Subcutaneous abdominal adipose tissue (tissue), 5 donors: ENCODE results near the gene IRF9.

Source experiments
- H3K27ac ChIP-seq: one replicate; pipeline ENCODE4 v1.7.0; 2013; ENCODE audit warnings: low read depth, mild to moderate bottlenecking, inconsistent platforms, low read length, moderate library complexity
- H3K27me3 ChIP-seq, 5 donors: one replicate each; pipeline ENCODE4 v1.7.0; 2013; ENCODE audit warnings: low read length in 5 of 5, inconsistent platforms in 1 of 5; ENCODE audit not compliant: control insufficient read depth in 5 of 5, insufficient read depth in 4 of 5
- H3K36me3 ChIP-seq, 5 donors: one replicate each; pipeline ENCODE4 v1.7.0; 2013; ENCODE audit warnings: low read length in 5 of 5; ENCODE audit not compliant: control insufficient read depth in 5 of 5, insufficient read depth in 5 of 5
- H3K4me1 ChIP-seq, 5 donors: one replicate each; pipeline ENCODE4 v1.7.0; 2013; ENCODE audit warnings: low read length in 5 of 5, mild to moderate bottlenecking in 3 of 5, moderate library complexity in 1 of 5; ENCODE audit not compliant: control insufficient read depth in 5 of 5, insufficient read depth in 5 of 5
- H3K4me3 ChIP-seq, 5 donors: one replicate each; pipeline ENCODE4 v1.7.0; 2013; ENCODE audit warnings: low read length in 5 of 5, low read depth in 1 of 5
- H3K9ac ChIP-seq, 5 donors: one replicate each; pipeline ENCODE4 v1.7.0; 2013; ENCODE audit warnings: low read length in 5 of 5, mild to moderate bottlenecking in 4 of 5, moderate library complexity in 3 of 5
- H3K9me3 ChIP-seq, 5 donors: one replicate each; pipeline ENCODE4 v1.7.0; 2013; ENCODE audit warnings: low read length in 5 of 5; ENCODE audit not compliant: control insufficient read depth in 5 of 5
- donor health status: healthy.
- donor health status: healthy.
- donor health status: healthy.
- donor health status: healthy.
- donor health status: healthy.

IRF9 gene

GRCh38 chr14:24131549-24131966 lies 29.5 kb upstream of the IRF9 start:
- Histone ChIP-seq H3K4me1 (peaks cover 1 to 31% (median 17%) of the 10 kb centered on the region in 5 donors), H3K9ac (no peak overlapping the region), H3K9me3 (no peaks in the 10 kb centered on the region), H3K36me3 (no peaks in the 10 kb centered on the region), H3K27me3 (no peaks in the 10 kb centered on the region), H3K4me3 (no peak overlapping the region), H3K27ac (no peak overlapping the region)

GRCh38 chr14:24132061-24132685 lies 28.9 kb upstream of the IRF9 start:
- H3K27me3 ChIP-seq: no peaks in the 10 kb centered on the region
- H3K4me1 ChIP-seq: peaks cover 1 to 38% (median 23%) of the 10 kb centered on the region in 5 donors
- no peaks in the 10 kb centered on the region for H3K9me3 ChIP-seq
- peaks cover 0 to under 1% (median 0%) of the 10 kb centered on the region in 5 donors for H3K36me3 ChIP-seq
- peak overlapping the region in 1 of 5 donors; percentile 28 for H3K9ac ChIP-seq
- H3K4me3 ChIP-seq: no peak overlapping the region
- no peak overlapping the region for H3K27ac ChIP-seq

GRCh38 chr14:24132976-24133375 lies 28.1 kb upstream of the IRF9 start:
- peaks cover 0 to 8% (median 6%) of the 10 kb centered on the region in 5 donors for H3K36me3 ChIP-seq
- H3K27me3 ChIP-seq: no peaks in the 10 kb centered on the region
- H3K9ac ChIP-seq: no peak overlapping the region
- H3K4me3 ChIP-seq: no peak overlapping the region
- no peak overlapping the region for H3K27ac ChIP-seq
- no peaks in the 10 kb centered on the region for H3K9me3 ChIP-seq
- peaks cover 1 to 44% (median 24%) of the 10 kb centered on the region in 5 donors for H3K4me1 ChIP-seq

- Histone ChIP-seq H3K36me3 (peaks cover 0 to 16% (median 13%) of the 10 kb centered on the region in 5 donors), H3K4me1 (peaks cover 1 to 46% (median 24%) of the 10 kb centered on the region in 5 donors), H3K9me3 (no peaks in the 10 kb centered on the region), H3K9ac (no peak overlapping the region), H3K27me3 (no peaks in the 10 kb centered on the region), H3K4me3 (no peak overlapping the region), H3K27ac (no peak overlapping the region)
These were observed 27.3 kb upstream of the IRF9 start for GRCh38 chr14:24133735-24134134.

- Histone ChIP-seq H3K4me3 (peak overlapping the region; percentile 51 to 91 (median 83)), H3K4me1 (peaks cover 1 to 57% (median 29%) of the 10 kb centered on the region in 5 donors), H3K27ac (peak overlapping the region; percentile 62), H3K9me3 (no peaks in the 10 kb centered on the region), H3K9ac (peak overlapping the region in 3 of 5 donors; percentile 43 to 86 (median 73)), H3K36me3 (peaks cover 0 to 24% (median 20%) of the 10 kb centered on the region in 5 donors), H3K27me3 (no peaks in the 10 kb centered on the region)
These were observed 25.6 kb upstream of the IRF9 start for GRCh38 chr14:24135584-24135833.

GRCh38 chr14:24135834-24136683 lies 25.0 kb upstream of the IRF9 start, which contains the start of gene PSME1:
Gene PSME1 (plus strand): TSS chr14:24136194. CDS start chr14:24136263, 69 bp downstream.
- Histone ChIP-seq H3K4me1 (peaks cover 1 to 57% (median 30%) of the 10 kb centered on the region in 5 donors), H3K9me3 (no peaks in the 10 kb centered on the region), H3K27ac (peak within 1 kb of the TSS; percentile 62), H3K27me3 (no peaks in the 10 kb centered on the region), H3K36me3 (peaks cover 0 to 24% (median 20%) of the 10 kb centered on the region in 5 donors), H3K9ac (peak within 1 kb of the TSS in 4 of 5 donors; percentile 78 to 92 (median 86)), H3K4me3 (peak within 1 kb of the TSS; percentile 73 to 91 (median 83))

- H3K4me1 ChIP-seq: peaks cover 2 to 56% (median 33%) of the 10 kb centered on the region in 5 donors
These were observed 24.2 kb upstream of the IRF9 start for GRCh38 chr14:24136684-24137528.

GRCh38 chr14:24137529-24138395 lies 23.3 kb upstream of the IRF9 start:
- Histone ChIP-seq H3K4me3 (no peak overlapping the region), H3K9me3 (no peaks in the 10 kb centered on the region), H3K4me1 (peaks cover 3 to 51% (median 36%) of the 10 kb centered on the region in 5 donors), H3K27ac (peak overlapping the region; percentile 62), H3K27me3 (no peaks in the 10 kb centered on the region), H3K9ac (peak overlapping the region in 1 of 5 donors; percentile 86), H3K36me3 (peaks cover 0 to 24% (median 20%) of the 10 kb centered on the region in 5 donors)

More at GRCh38 chr14:24136684-24137528, 24.2 kb upstream of the IRF9 start:
- H3K9me3 ChIP-seq: no peaks in the 10 kb centered on the region
- H3K27me3 ChIP-seq: no peaks in the 10 kb centered on the region
- H3K36me3 ChIP-seq: peaks cover 0 to 24% (median 20%) of the 10 kb centered on the region in 5 donors
- peak overlapping the region; percentile 62 for H3K27ac ChIP-seq
- peak overlapping the region in 4 of 5 donors; percentile 78 to 92 (median 86) for H3K9ac ChIP-seq
- peak overlapping the region; percentile 73 to 91 (median 83) for H3K4me3 ChIP-seq
